Chondrocyte (in vitro differentiated cells): ENCODE measurements around the gene ITGB1. TPM values are rescaled to one million over a fixed set of nuclear protein-coding genes. Genes with fewer than 3 reads are reported as not detected.
"Not testable (repeated sequence)": the region's sequence is repeated elsewhere in the genome, so short reads cannot be mapped to it uniquely, and the experiment has no call there.

Source experiments
- DNase-seq: peaks from one replicate; pipeline ENCODE4 v3.0.0; 2021; ENCODE audit warnings: mixed read lengths, low spot score
- H3K27ac Mint-ChIP-seq: one replicate; pipeline ENCODE4 v1.8.0; 2021; ENCODE audit warnings: mild to moderate bottlenecking, moderate library complexity, mixed read lengths; ENCODE audit not compliant: unreplicated experiment
- H3K27me3 Mint-ChIP-seq: 2 replicates; pipeline ENCODE4 v1.8.0; 2021; ENCODE audit warnings: low read depth, mixed read lengths
- H3K36me3 Mint-ChIP-seq: 2 replicates; pipeline ENCODE4 v1.8.0; 2021; ENCODE audit warnings: low read depth, mixed read lengths
- H3K4me1 Mint-ChIP-seq: 2 replicates; pipeline ENCODE4 v1.8.0; 2021; ENCODE audit warnings: low read depth, mild to moderate bottlenecking, mixed read lengths
- H3K4me3 Mint-ChIP-seq: one replicate; pipeline ENCODE4 v1.8.0; 2021; ENCODE audit warnings: mild to moderate bottlenecking, moderate library complexity, mixed read lengths; ENCODE audit not compliant: unreplicated experiment
- H3K9me3 Mint-ChIP-seq: 2 replicates; pipeline ENCODE4 v1.8.0; 2021; ENCODE audit warnings: low read depth, mixed read lengths
- CTCF ChIP-seq: fragments of 200-600 bp; sonication (generic); IDR thresholded peaks from 2 replicates; pipeline ENCODE4 v1.5.0; 2021; ENCODE audit warnings: antibody characterized with exemption, mild to moderate bottlenecking, moderate library complexity
- long read RNA-seq: library from polyadenylated mRNA; stranded (forward); transcript quantifications from one replicate; pipeline ENCODE4 v2.0.0, GENCODE V29; 2021
- total RNA-seq: library from RNA; stranded (reverse); gene quantifications from 3 replicates; pipeline ENCODE4 v1.2.1, GENCODE V29; 2021

ITGB1 gene
- 951 to 1,280 TPM (median 1,183 TPM) in 3 replicates for total RNA-seq
- long read RNA-seq, transcript ITGB1-202 (16 exons, 3,784 nt) = minor isoform, 62 of 3,591 reads
- long read RNA-seq, transcript ITGB1-201 (16 exons, 3,640 nt) = major isoform, 3,054 of 3,591 reads
- long read RNA-seq, partial matches to known transcripts = 106 of 3,591 reads
- long read RNA-seq, other reads (novel, unspliced or antisense) = 369 of 3,591 reads

GRCh38 chr10:32958085-32959005 lies at the start of gene ITGB1:
Gene ITGB1, minus strand, starts transcription at chr10:32958230. Its CDS starts 22,672 bp downstream, at chr10:32935558.
- Mint-ChIP-seq H3K4me3 (peak within 1 kb of the TSS; percentile 79), H3K9me3 (no peaks in the 10 kb centered on the region), H3K27ac (peak within 1 kb of the TSS; percentile 98)

GRCh38 chr10:33006342-33006887 lies 48.4 kb upstream of the ITGB1 start:
- Mint-ChIP-seq H3K4me3 (peak overlapping the region; percentile 75), H3K27ac (peak overlapping the region; percentile 98), H3K9me3 (no peaks in the 10 kb centered on the region), H3K4me1 (peaks cover 36% of the 10 kb centered on the region), H3K27me3 (no peaks in the 10 kb centered on the region), H3K36me3 (no peaks in the 10 kb centered on the region)
- TF ChIP-seq CTCF = no peak
- no peak for DNase-seq

More at GRCh38 chr10:32958085-32959005, at the start of gene ITGB1:
- H3K36me3 Mint-ChIP-seq = no peaks in the 10 kb centered on the region
- TF ChIP-seq CTCF = peak; percentile 7
- peaks cover 79% of the 10 kb centered on the region for H3K4me1 Mint-ChIP-seq
- no peaks in the 10 kb centered on the region for H3K27me3 Mint-ChIP-seq
- peak; percentile 99 for DNase-seq

GRCh38 chr10:33005322-33006301 lies 47.6 kb upstream of the ITGB1 start:
- H3K4me3 Mint-ChIP-seq = peak overlapping the region; percentile 75
- peak; percentile 94 for DNase-seq
- H3K9me3 Mint-ChIP-seq = no peaks in the 10 kb centered on the region
- H3K4me1 Mint-ChIP-seq = peaks cover 35% of the 10 kb centered on the region
- H3K36me3 Mint-ChIP-seq = no peaks in the 10 kb centered on the region
- H3K27me3 Mint-ChIP-seq = no peaks in the 10 kb centered on the region
- H3K27ac Mint-ChIP-seq = peak overlapping the region; percentile 98
- no peak for TF ChIP-seq CTCF

GRCh38 chr10:33001908-33002492 lies 44.0 kb upstream of the ITGB1 start:
- no peak for DNase-seq
- H3K36me3 Mint-ChIP-seq = no peaks in the 10 kb centered on the region
- no peak overlapping the region for H3K4me3 Mint-ChIP-seq
- peaks cover 11% of the 10 kb centered on the region for H3K9me3 Mint-ChIP-seq
- no peak overlapping the region for H3K27ac Mint-ChIP-seq
- no peak for TF ChIP-seq CTCF
- H3K27me3 Mint-ChIP-seq = no peaks in the 10 kb centered on the region
- H3K4me1 Mint-ChIP-seq = peaks cover 21% of the 10 kb centered on the region

- H3K4me1 Mint-ChIP-seq = peaks cover 15% of the 10 kb centered on the region
- not testable (repeated sequence) for H3K4me3 Mint-ChIP-seq, H3K36me3 Mint-ChIP-seq, DNase-seq, H3K27me3 Mint-ChIP-seq, H3K27ac Mint-ChIP-seq
- H3K9me3 Mint-ChIP-seq = peaks cover 11% of the 10 kb centered on the region
These were observed 40.1 kb upstream of the ITGB1 start for GRCh38 chr10:32998060-32998581.
